Parietal lobe (tissue), 2 donors: ENCODE data around the gene ODAD3. TPM values are rescaled to one million over a fixed set of nuclear protein-coding genes. Genes with fewer than 3 reads are reported as not detected.

Experiments used
- small RNA-seq: library from RNA; depleted of rRNA; stranded (forward); fragments of <200 nt; gene quantifications from one replicate; pipeline ENCODE3, GENCODE V24; 2014; ENCODE audit warnings: low replicate concordance
- total RNA-seq: library from RNA; depleted of rRNA; stranded (reverse); fragments of >200 nt; gene quantifications from one replicate; pipeline ENCODE4 v1.2.3, GENCODE V29; 2014

The ODAD3 gene
- 0.63 TPM for total RNA-seq

GRCh38 chr19:11435057-11435832 lies at the start of gene ODAD3, which contains the start of gene PRKCSH:
Gene ODAD3, minus strand, starts transcription at chr19:11435121. Its CDS starts 105 bp downstream, at chr19:11435016.
Gene PRKCSH, plus strand, starts transcription at chr19:11435635. Its CDS starts 483 bp downstream, at chr19:11436118.

GRCh38 chr19:11480715-11481533 lies 46.0 kb upstream of the ODAD3 start, which contains the start of gene ELAVL3:
Gene ELAVL3, minus strand, starts transcription at chr19:11481046. Its CDS starts 438 bp downstream, at chr19:11480608.

GRCh38 chr19:11418549-11419506 lies 16.1 kb downstream of the ODAD3 start, which contains the start of gene RGL3:
Gene RGL3, minus strand, starts transcription at chr19:11419314. Its CDS starts 36 bp downstream, at chr19:11419278.

GRCh38 chr19:11374433-11375142 lies 60.3 kb downstream of the ODAD3 start, which contains the start of gene SWSAP1:
Gene SWSAP1, plus strand, starts transcription at chr19:11374666. Its CDS starts 15 bp downstream, at chr19:11374681.

Small RNA genes lying within 50 kb of the gene (small RNA-seq; reads per million reads assigned to genes)
- not detected for gene RF00019

Other genes with a start within 250 kb of the ODAD3 start
- 3.4 TPM for gene KANK2, start 237.6 kb downstream of the ODAD3 start, total RNA-seq
- gene ANGPTL8, start 195.5 kb downstream of the ODAD3 start, total RNA-seq: not detected
- gene DOCK6, start 172.6 kb downstream of the ODAD3 start, total RNA-seq: 5.9 TPM
- not detected for gene TSPAN16, start 139.0 kb downstream of the ODAD3 start, total RNA-seq
- gene RAB3D, start 95.5 kb downstream of the ODAD3 start, total RNA-seq: 18.2 TPM
- 23.5 TPM for gene TMEM205, start 88.9 kb downstream of the ODAD3 start, total RNA-seq
- gene CCDC159, start 88.6 kb downstream of the ODAD3 start, total RNA-seq: 6.3 TPM
- 48.5 TPM for gene PLPPR2, start 79.7 kb downstream of the ODAD3 start, total RNA-seq
- gene SWSAP1, start 60.5 kb downstream of the ODAD3 start, total RNA-seq: 0.94 TPM
- 5.0 TPM for gene EPOR, start 50.8 kb downstream of the ODAD3 start, total RNA-seq
- not detected for gene RGL3, start 15.8 kb downstream of the ODAD3 start, total RNA-seq
- gene PRKCSH, start 514 bp upstream of the ODAD3 start, total RNA-seq: 88.0 TPM
- gene ELAVL3, start 45.9 kb upstream of the ODAD3 start, total RNA-seq: 198 TPM
- 17.8 TPM for gene ZNF653, start 70.7 kb upstream of the ODAD3 start, total RNA-seq
- 31.9 TPM for gene ECSIT, start 94.0 kb upstream of the ODAD3 start, total RNA-seq
- gene CNN1, start 103.7 kb upstream of the ODAD3 start, total RNA-seq: not detected
- 20.0 TPM for gene ELOF1, start 124.1 kb upstream of the ODAD3 start, total RNA-seq
- gene ACP5, start 142.5 kb upstream of the ODAD3 start, total RNA-seq: not detected
- 64.2 TPM for gene ZNF627, start 162.4 kb upstream of the ODAD3 start, total RNA-seq